SK-N-SH (cell line): ENCODE results near the gene HMBS. TPM values are rescaled to one million over a fixed set of nuclear protein-coding genes. Genes with fewer than 3 reads are reported as not detected.

ENCODE experiments used
- CTCF ChIA-PET: fragments of 300-600, 350-600 bp; formaldehyde crosslinking; extraction: SDS; loops from one replicate; lab custom pipeline; 2021; lab: Yijun Ruan, JAX
- POLR2A ChIA-PET: fragments of 350-600 bp; sonication (Branson Sonifier 250); formaldehyde crosslinking; extraction: SDS; loops from one replicate; lab custom pipeline; 2020; ENCODE audit warnings: antibody characterized with exemption, inconsistent platforms; lab: Yijun Ruan, JAX
- DNase-seq: peaks from one replicate; pipeline ENCODE4 v3.0.0; 2012
- H2AFZ ChIP-seq: fragments of 200-600 bp; sonication (generic); 2 replicates; pipeline ENCODE4 v1.8.1; 2016; ENCODE audit warnings: antibody characterized with exemption, mild to moderate bottlenecking, low read depth
- H3F3A ChIP-seq: fragments of 200-600 bp; sonication (generic); replicated peaks from 2 replicates; pipeline ENCODE3; 2016; ENCODE audit warnings: antibody characterized with exemption, mild to moderate bottlenecking; ENCODE audit not compliant: insufficient read depth
- H3K27ac ChIP-seq, 2 experiments: fragments of 200-500 bp in 1 of 2; fragments of 200-600 bp in 1 of 2; sonication (Bioruptor generic) in 1 of 2; sonication (generic), shearing (Covaris generic) in 1 of 2; 2 replicates each; pipeline versions ENCODE4 v1.5.1 to v1.6.1; 2014 to 2016; ENCODE audit warnings: low read depth in 2 of 2, inconsistent platforms in 1 of 2, low read length in 1 of 2, mild to moderate bottlenecking in 1 of 2, mixed read lengths in 1 of 2
- H3K27me3 ChIP-seq: fragments of 200-600 bp; sonication (generic), shearing (Covaris generic); 2 replicates; pipeline ENCODE4 v1.6.1; 2016; ENCODE audit warnings: mixed run types; ENCODE audit not compliant: insufficient read depth
- H3K36me3 ChIP-seq, 2 experiments: fragments of 200-500 bp in 1 of 2; fragments of 200-600 bp in 1 of 2; sonication (Bioruptor generic) in 1 of 2; sonication (generic) in 1 of 2; replicated peaks in 1 of 2; 2 replicates each; pipeline versions ENCODE3 to v1.5.1; 2014 to 2016; ENCODE audit warnings: low read length in 1 of 2, mild to moderate bottlenecking in 1 of 2; ENCODE audit not compliant: insufficient read depth in 2 of 2, control insufficient read depth in 1 of 2
- H3K4me1 ChIP-seq, 2 experiments: fragments of 200-500 bp in 1 of 2; fragments of 200-600 bp in 1 of 2; sonication (Bioruptor generic) in 1 of 2; sonication (generic), shearing (Covaris generic) in 1 of 2; 2 replicates each; pipeline versions ENCODE4 v1.5.1 to v1.6.1; 2014 to 2016; ENCODE audit warnings: low read depth in 1 of 2, low read length in 1 of 2, mixed run types in 1 of 2; ENCODE audit not compliant: insufficient read depth in 2 of 2, control insufficient read depth in 1 of 2
- H3K4me2 ChIP-seq: fragments of 200-600 bp; sonication (generic), shearing (Covaris generic); 2 replicates; pipeline ENCODE4 v1.6.1; 2017; ENCODE audit warnings: mixed run types
- H3K4me3 ChIP-seq, 2 experiments: fragments of 200-500 bp in 1 of 2; fragments of 200-600 bp in 1 of 2; sonication (Bioruptor generic) in 1 of 2; sonication (generic), shearing (Covaris generic) in 1 of 2; 2 replicates each; pipeline versions ENCODE4 v1.5.1 to v1.8.1; 2014 to 2016; ENCODE audit warnings: low read depth in 2 of 2, inconsistent platforms in 1 of 2, low read length in 1 of 2, mild to moderate bottlenecking in 1 of 2, mixed read lengths in 1 of 2, moderate library complexity in 1 of 2
- H3K79me2 ChIP-seq: fragments of 200-600 bp; sonication (generic); 2 replicates; pipeline ENCODE4 v1.8.1; 2017; ENCODE audit warnings: mild to moderate bottlenecking; ENCODE audit not compliant: insufficient read depth
- H3K9ac ChIP-seq: fragments of 200-600 bp; sonication (generic); 2 replicates; pipeline ENCODE4 v1.6.1; 2017; ENCODE audit warnings: mixed run types
- H3K9me2 ChIP-seq: fragments of 200-600 bp; sonication (generic); 2 replicates; pipeline ENCODE4 v1.6.1; 2017; ENCODE audit warnings: mixed run types
- H3K9me3 ChIP-seq: fragments of 200-600 bp; sonication (generic); 2 replicates; pipeline ENCODE4 v1.6.1; 2017; ENCODE audit warnings: mixed run types, mild to moderate bottlenecking, moderate library complexity
- H4K20me1 ChIP-seq: fragments of 200-600 bp; sonication (generic); 2 replicates; pipeline ENCODE4 v1.6.1; 2017; ENCODE audit warnings: mild to moderate bottlenecking, mixed run types; ENCODE audit not compliant: insufficient read depth
- ELF1 ChIP-seq: IDR thresholded peaks from 2 replicates; pipeline ENCODE4 v1.4.0; 2012
- EP300 ChIP-seq, 2 experiments: IDR thresholded peaks; 2 replicates each; pipeline versions ENCODE4 v1.4.0 to v1.6.1; 2012; ENCODE audit warnings: borderline replicate concordance in 1 of 2, low read depth in 1 of 2, low read length in 1 of 2
- FOSL2 ChIP-seq: IDR thresholded peaks from 2 replicates; pipeline ENCODE4 v1.4.0; 2012; ENCODE audit warnings: low read depth, mild to moderate bottlenecking, moderate library complexity, borderline replicate concordance
- GABPA ChIP-seq: IDR thresholded peaks from 2 replicates; pipeline ENCODE4 v1.4.0; 2012; ENCODE audit warnings: low read depth, mild to moderate bottlenecking
- GATA2 ChIP-seq: sonication (generic); formaldehyde crosslinking; IDR thresholded peaks from 2 replicates; pipeline ENCODE4 v1.5.0; 2020; ENCODE audit warnings: mild to moderate bottlenecking, missing genetic modification reagents
- JUND ChIP-seq: IDR thresholded peaks from 2 replicates; pipeline ENCODE4 v1.4.0; 2012
- MEF2A ChIP-seq: IDR thresholded peaks from 2 replicates; pipeline ENCODE4 v1.4.0; 2012; ENCODE audit warnings: low read depth, borderline replicate concordance
- MXI1 ChIP-seq: IDR thresholded peaks from 2 replicates; pipeline ENCODE4 v1.6.1; 2012; ENCODE audit warnings: mild to moderate bottlenecking, low read depth, low read length, improper control_type of control experiment
- RAD21 ChIP-seq: IDR thresholded peaks from 2 replicates; pipeline ENCODE4 v1.6.1; 2012; ENCODE audit warnings: mild to moderate bottlenecking, low read length
- RCOR1 ChIP-seq: fragments of 150-350 bp; IDR thresholded peaks from 2 replicates; pipeline ENCODE4 v1.6.1; 2017; ENCODE audit warnings: antibody characterized with exemption, low read length
- RXRA ChIP-seq: IDR thresholded peaks from 2 replicates; pipeline ENCODE4 v1.4.0; 2012; ENCODE audit warnings: low read depth, mild to moderate bottlenecking, borderline replicate concordance
- SIN3A ChIP-seq: IDR thresholded peaks from 2 replicates; pipeline ENCODE4 v1.6.1; 2012; ENCODE audit warnings: low read depth, mild to moderate bottlenecking, low read length, moderate library complexity, borderline replicate concordance
- TCF12 ChIP-seq: IDR thresholded peaks from 2 replicates; pipeline ENCODE4 v1.4.0; 2012
- USF1 ChIP-seq: IDR thresholded peaks from 2 replicates; pipeline ENCODE4 v1.4.0; 2012; ENCODE audit warnings: low read depth, borderline replicate concordance
- WGBS: methylation state at CpG from one replicate; pipeline ENCODE4 v1.1.6; 2017; ENCODE audit warnings: low lambda C conversion rate; 5-methylcytosine and 5-hydroxymethylcytosine counted together
- polyA plus RNA-seq, 3 experiments: library from polyadenylated mRNA; depleted of rRNA; stranded (reverse); fragments of >200 nt; gene quantifications; 2 replicates each; pipeline ENCODE4 v1.2.3, GENCODE V29; 2012
- TF ChIP-seq, protein P1 (sequence below): IDR thresholded peaks from 2 replicates; pipeline ENCODE4; 2012
- TF ChIP-seq, protein P2 (sequence below): IDR thresholded peaks from 2 replicates; pipeline ENCODE4 v1.4.0; 2012; ENCODE audit warnings: low read depth, borderline replicate concordance

Gene HMBS
- polyA plus RNA-seq, 1 of the 3 experiments (the other 2 are of a cell fraction), result 69.4 TPM

- Histone ChIP-seq H3K9me3 (no peaks in the 10 kb centered on the region), H3K79me2 (peaks cover 35% of the 10 kb centered on the region; the same call in 1 of the 2 replicates), H3K27me3 (no peaks in the 10 kb centered on the region), H2AFZ (peak overlapping the region; percentile 75), H3K4me1 (peaks cover 24 to 27% of the 10 kb centered on the region in 2 experiments), H3F3A (peaks cover 12% of the 10 kb centered on the region), H3K4me2 (peak overlapping the region; percentile 98), H3K4me3 (peak overlapping the region; percentile 85 to 86), H3K27ac (no peak overlapping the region; a peak in 1 of 4 replicates), H3K9ac (peak overlapping the region; percentile 81), H3K36me3 (peaks cover 0 to 17% of the 10 kb centered on the region in 2 experiments), H4K20me1 (no peaks in the 10 kb centered on the region), H3K9me2 (no peaks in the 10 kb centered on the region)
- ChIA-PET CTCF (interaction anchor here (0.6 to 4.5 kb wide), 3 partner anchors 37 to 98 kb away, joined by 3 to 15 read pairs (median 4); partner anchors contain the start of gene CBL), POLR2A (interaction anchor here (1.0 to 4.3 kb wide), 4 partner anchors 9 to 209 kb away, joined by 3 to 17 read pairs (median 6); partner anchors contain the start of genes HMBS and MCAM)
- TF ChIP-seq MEF2A (no peak), JUND (no peak), GABPA (peak; percentile 47; the same call in 1 of the 2 replicates), TCF12 (no peak), SIN3A (no peak), RCOR1 (no peak), RAD21 (no peak), USF1 (no peak), EP300 (IDR thresholded peaks at IDR 0.05; ENCODE audit: borderline replicate concordance in 1 of 2, low read depth in 1 of 2, low read length in 1 of 2) (no peak), FOSL2 (no peak), MXI1 (no peak), GATA2 (CRISPR knock-in tag) (no peak), ELF1 (peak; percentile 46), RXRA (no peak)
- TF ChIP-seq, protein P1, sequence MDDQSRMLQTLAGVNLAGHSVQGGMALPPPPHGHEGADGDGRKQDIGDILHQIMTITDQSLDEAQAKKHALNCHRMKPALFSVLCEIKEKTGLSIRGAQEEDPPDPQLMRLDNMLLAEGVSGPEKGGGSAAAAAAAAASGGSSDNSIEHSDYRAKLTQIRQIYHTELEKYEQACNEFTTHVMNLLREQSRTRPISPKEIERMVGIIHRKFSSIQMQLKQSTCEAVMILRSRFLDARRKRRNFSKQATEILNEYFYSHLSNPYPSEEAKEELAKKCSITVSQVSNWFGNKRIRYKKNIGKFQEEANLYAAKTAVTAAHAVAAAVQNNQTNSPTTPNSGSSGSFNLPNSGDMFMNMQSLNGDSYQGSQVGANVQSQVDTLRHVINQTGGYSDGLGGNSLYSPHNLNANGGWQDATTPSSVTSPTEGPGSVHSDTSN, result peak; percentile 73
- TF ChIP-seq, protein P2, sequence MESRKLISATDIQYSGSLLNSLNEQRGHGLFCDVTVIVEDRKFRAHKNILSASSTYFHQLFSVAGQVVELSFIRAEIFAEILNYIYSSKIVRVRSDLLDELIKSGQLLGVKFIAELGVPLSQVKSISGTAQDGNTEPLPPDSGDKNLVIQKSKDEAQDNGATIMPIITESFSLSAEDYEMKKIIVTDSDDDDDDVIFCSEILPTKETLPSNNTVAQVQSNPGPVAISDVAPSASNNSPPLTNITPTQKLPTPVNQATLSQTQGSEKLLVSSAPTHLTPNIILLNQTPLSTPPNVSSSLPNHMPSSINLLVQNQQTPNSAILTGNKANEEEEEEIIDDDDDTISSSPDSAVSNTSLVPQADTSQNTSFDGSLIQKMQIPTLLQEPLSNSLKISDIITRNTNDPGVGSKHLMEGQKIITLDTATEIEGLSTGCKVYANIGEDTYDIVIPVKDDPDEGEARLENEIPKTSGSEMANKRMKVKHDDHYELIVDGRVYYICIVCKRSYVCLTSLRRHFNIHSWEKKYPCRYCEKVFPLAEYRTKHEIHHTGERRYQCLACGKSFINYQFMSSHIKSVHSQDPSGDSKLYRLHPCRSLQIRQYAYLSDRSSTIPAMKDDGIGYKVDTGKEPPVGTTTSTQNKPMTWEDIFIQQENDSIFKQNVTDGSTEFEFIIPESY, result no peak
- WGBS, result 44% methylated on average over 5 of the region's 8 CpGs
- peak; percentile 49 for DNase-seq
These were observed 23.6 kb downstream of the HMBS start for GRCh38 chr11:119108146-119108856.
